Measurements from ENCODE around the gene TMEM143.

DNA sequence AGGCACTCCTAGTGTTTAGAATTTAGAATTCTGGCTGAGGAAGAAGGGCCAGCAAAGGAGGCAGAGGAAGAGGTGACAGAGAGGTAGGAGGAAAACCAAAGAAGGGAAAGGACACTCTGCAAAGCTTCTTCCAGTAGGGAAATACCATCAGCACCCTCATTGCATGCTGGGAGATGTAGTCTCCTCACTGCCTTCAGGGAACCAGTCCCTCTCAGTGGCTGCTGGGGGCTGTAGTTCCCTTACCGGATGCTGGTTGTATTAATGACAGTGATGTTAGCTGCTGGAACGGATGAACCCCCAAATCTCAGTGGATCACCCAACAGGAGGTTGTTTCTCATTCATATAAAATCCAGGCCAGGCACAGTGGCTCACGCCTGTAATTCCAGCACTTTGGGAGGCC lies 39.9 kb upstream of the TMEM143 start:
- TF ChIP-seq POLR2A (IDR thresholded peaks at IDR 0.05) = no peak
- TF ChIP-seq, protein P1, sequence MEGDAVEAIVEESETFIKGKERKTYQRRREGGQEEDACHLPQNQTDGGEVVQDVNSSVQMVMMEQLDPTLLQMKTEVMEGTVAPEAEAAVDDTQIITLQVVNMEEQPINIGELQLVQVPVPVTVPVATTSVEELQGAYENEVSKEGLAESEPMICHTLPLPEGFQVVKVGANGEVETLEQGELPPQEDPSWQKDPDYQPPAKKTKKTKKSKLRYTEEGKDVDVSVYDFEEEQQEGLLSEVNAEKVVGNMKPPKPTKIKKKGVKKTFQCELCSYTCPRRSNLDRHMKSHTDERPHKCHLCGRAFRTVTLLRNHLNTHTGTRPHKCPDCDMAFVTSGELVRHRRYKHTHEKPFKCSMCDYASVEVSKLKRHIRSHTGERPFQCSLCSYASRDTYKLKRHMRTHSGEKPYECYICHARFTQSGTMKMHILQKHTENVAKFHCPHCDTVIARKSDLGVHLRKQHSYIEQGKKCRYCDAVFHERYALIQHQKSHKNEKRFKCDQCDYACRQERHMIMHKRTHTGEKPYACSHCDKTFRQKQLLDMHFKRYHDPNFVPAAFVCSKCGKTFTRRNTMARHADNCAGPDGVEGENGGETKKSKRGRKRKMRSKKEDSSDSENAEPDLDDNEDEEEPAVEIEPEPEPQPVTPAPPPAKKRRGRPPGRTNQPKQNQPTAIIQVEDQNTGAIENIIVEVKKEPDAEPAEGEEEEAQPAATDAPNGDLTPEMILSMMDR (IDR thresholded peaks at IDR 0.05) = no peak
